HEK293T (cell line): ENCODE results near the gene CEACAM18.

Experiments
- ARNT ChIP-seq: fragments of 450-650 bp; IDR thresholded peaks from 2 replicates; pipeline ENCODE4 v1.6.1; 2017; ENCODE audit warnings: mild to moderate bottlenecking
- BHLHE40 ChIP-seq: fragments of 450-650 bp; IDR thresholded peaks from 2 replicates; pipeline ENCODE4 v1.6.1; 2016; ENCODE audit warnings: mild to moderate bottlenecking, moderate library complexity, borderline replicate concordance
- ELF4 ChIP-seq: fragments of 450-650 bp; IDR thresholded peaks from 2 replicates; pipeline ENCODE4 v1.6.1; 2017; ENCODE audit warnings: antibody characterized with exemption
- FOXA1 ChIP-seq: fragments of 450-650 bp; IDR thresholded peaks from 2 replicates; pipeline ENCODE4 v1.6.1; 2016; ENCODE audit warnings: mild to moderate bottlenecking
- FOXM1 ChIP-seq: fragments of 450-650 bp; IDR thresholded peaks from 2 replicates; pipeline ENCODE4 v1.6.1; 2017; ENCODE audit warnings: mild to moderate bottlenecking, borderline replicate concordance
- HDGF ChIP-seq: fragments of 450-650 bp; IDR thresholded peaks from 2 replicates; pipeline ENCODE4 v1.6.1; 2017; ENCODE audit warnings: antibody characterized with exemption, borderline replicate concordance
- L3MBTL2 ChIP-seq: fragments of 450-650 bp; conservative IDR thresholded peaks from 2 replicates; pipeline ENCODE4 v1.6.1; 2016; ENCODE audit warnings: mild to moderate bottlenecking
- LEF1 ChIP-seq: fragments of 450-650 bp; IDR thresholded peaks from 2 replicates; pipeline ENCODE4 v1.6.1; 2017; ENCODE audit warnings: mild to moderate bottlenecking, borderline replicate concordance
- NFRKB ChIP-seq: fragments of 450-650 bp; IDR thresholded peaks from 2 replicates; pipeline ENCODE4 v1.6.1; 2016; ENCODE audit warnings: mild to moderate bottlenecking, moderate library complexity
- SP1 ChIP-seq: fragments of 450-650 bp; IDR thresholded peaks from 2 replicates; pipeline ENCODE4 v1.6.1; 2017
- ZNF384 ChIP-seq: fragments of 450-650 bp; IDR thresholded peaks from 2 replicates; pipeline ENCODE4 v1.6.1; 2016

GRCh38 chr19:51508059-51508733 is 29.9 kb downstream of the CEACAM18 start:
- TF ChIP-seq L3MBTL2 (no peak), ZNF384 (no peak), FOXM1 (no peak), BHLHE40 (no peak), ELF4 (no peak), SP1 (no peak), ARNT (no peak), NFRKB (no peak), FOXA1 (no peak), LEF1 (no peak), HDGF (no peak)
